ENCODE results near the gene GJB2.

GJB2 gene

GRCh38 chr13:20192836-20193161, at the start of gene GJB2:
TSS of gene GJB2 (minus strand) at chr13:20192938. CDS start at chr13:20189581, 3,357 bp downstream.
- Histone ChIP-seq H3K4me3 (ENCODE audit: low read length) (peak within 1 kb of the TSS; percentile 43), H3K9ac (ENCODE audit: low read length) (no peak within 1 kb of the TSS), H3K27me3 (ENCODE audit: control insufficient read depth, insufficient read depth, low read length) (peaks cover 14% of the 10 kb centered on the region), H3K27ac (ENCODE audit: low read depth, low read length) (no peak within 1 kb of the TSS), H3K4me1 (ENCODE audit: control insufficient read depth, insufficient read depth, low read length) (no peaks in the 10 kb centered on the region), H3K36me3 (ENCODE audit: control insufficient read depth, insufficient read depth, low read length) (no peaks in the 10 kb centered on the region)

- Histone ChIP-seq H3K27ac (ENCODE audit: low read depth, low read length) (no peak overlapping the region), H3K27me3 (ENCODE audit: control insufficient read depth, insufficient read depth, low read length) (no peaks in the 10 kb centered on the region), H3K4me1 (ENCODE audit: control insufficient read depth, insufficient read depth, low read length) (no peaks in the 10 kb centered on the region), H3K4me3 (ENCODE audit: low read length) (no peak overlapping the region), H3K9ac (ENCODE audit: low read length) (no peak overlapping the region), H3K36me3 (ENCODE audit: control insufficient read depth, insufficient read depth, low read length) (no peaks in the 10 kb centered on the region)
Observed at GRCh38 chr13:20241593-20241992, 48.9 kb upstream of the GJB2 start.

- Histone ChIP-seq H3K9ac (ENCODE audit: low read length) (no peak overlapping the region), H3K27ac (ENCODE audit: low read depth, low read length) (no peak overlapping the region), H3K4me1 (ENCODE audit: control insufficient read depth, insufficient read depth, low read length) (no peaks in the 10 kb centered on the region), H3K4me3 (ENCODE audit: low read length) (no peak overlapping the region), H3K36me3 (ENCODE audit: control insufficient read depth, insufficient read depth, low read length) (no peaks in the 10 kb centered on the region), H3K27me3 (ENCODE audit: control insufficient read depth, insufficient read depth, low read length) (no peaks in the 10 kb centered on the region)
Observed at GRCh38 chr13:20239748-20240147, 47.0 kb upstream of the GJB2 start.

- no peaks in the 10 kb centered on the region for H3K36me3 ChIP-seq (ENCODE audit: control insufficient read depth, insufficient read depth, low read length)
- H3K4me3 ChIP-seq (ENCODE audit: low read length): no peak overlapping the region
- H3K4me1 ChIP-seq (ENCODE audit: control insufficient read depth, insufficient read depth, low read length): no peaks in the 10 kb centered on the region
- H3K9ac ChIP-seq (ENCODE audit: low read length): no peak overlapping the region
- H3K27me3 ChIP-seq (ENCODE audit: control insufficient read depth, insufficient read depth, low read length): peaks cover 11% of the 10 kb centered on the region
- no peak overlapping the region for H3K27ac ChIP-seq (ENCODE audit: low read depth, low read length)
Observed at GRCh38 chr13:20232556-20233277, 40.0 kb upstream of the GJB2 start.

- Histone ChIP-seq H3K27ac (ENCODE audit: low read depth, low read length) (no peak within 1 kb of the TSS), H3K36me3 (ENCODE audit: control insufficient read depth, insufficient read depth, low read length) (no peaks in the 10 kb centered on the region), H3K27me3 (ENCODE audit: control insufficient read depth, insufficient read depth, low read length) (peaks cover 11% of the 10 kb centered on the region), H3K4me3 (ENCODE audit: low read length) (peak within 1 kb of the TSS; percentile 32), H3K4me1 (ENCODE audit: control insufficient read depth, insufficient read depth, low read length) (no peaks in the 10 kb centered on the region), H3K9ac (ENCODE audit: low read length) (no peak within 1 kb of the TSS)
Observed at GRCh38 chr13:20231839-20232555, 39.3 kb upstream of the GJB2 start, which contains the start of gene GJB6. TSS of gene GJB6 (minus strand) at chr13:20232319. CDS start at chr13:20223480, 8,839 bp downstream.

- Histone ChIP-seq H3K4me3 (ENCODE audit: low read length) (peak overlapping the region; percentile 32), H3K27me3 (ENCODE audit: control insufficient read depth, insufficient read depth, low read length) (peaks cover 11% of the 10 kb centered on the region), H3K4me1 (ENCODE audit: control insufficient read depth, insufficient read depth, low read length) (no peaks in the 10 kb centered on the region), H3K36me3 (ENCODE audit: control insufficient read depth, insufficient read depth, low read length) (no peaks in the 10 kb centered on the region), H3K27ac (ENCODE audit: low read depth, low read length) (no peak overlapping the region), H3K9ac (ENCODE audit: low read length) (no peak overlapping the region)
Observed at GRCh38 chr13:20230913-20231838, 38.4 kb upstream of the GJB2 start.

- Histone ChIP-seq H3K4me1 (ENCODE audit: control insufficient read depth, insufficient read depth, low read length) (no peaks in the 10 kb centered on the region), H3K9ac (ENCODE audit: low read length) (no peak overlapping the region), H3K4me3 (ENCODE audit: low read length) (no peak overlapping the region), H3K36me3 (ENCODE audit: control insufficient read depth, insufficient read depth, low read length) (no peaks in the 10 kb centered on the region), H3K27me3 (ENCODE audit: control insufficient read depth, insufficient read depth, low read length) (peaks cover 12% of the 10 kb centered on the region), H3K27ac (ENCODE audit: low read depth, low read length) (no peak overlapping the region)
Observed at GRCh38 chr13:20227730-20228129, 35.0 kb upstream of the GJB2 start.

GRCh38 chr13:20227288-20227687, 34.5 kb upstream of the GJB2 start:
- no peak overlapping the region for H3K9ac ChIP-seq (ENCODE audit: low read length)
- H3K4me3 ChIP-seq (ENCODE audit: low read length): no peak overlapping the region
- H3K36me3 ChIP-seq (ENCODE audit: control insufficient read depth, insufficient read depth, low read length): no peaks in the 10 kb centered on the region
- no peak overlapping the region for H3K27ac ChIP-seq (ENCODE audit: low read depth, low read length)
- peaks cover 8% of the 10 kb centered on the region for H3K27me3 ChIP-seq (ENCODE audit: control insufficient read depth, insufficient read depth, low read length)
- H3K4me1 ChIP-seq (ENCODE audit: control insufficient read depth, insufficient read depth, low read length): no peaks in the 10 kb centered on the region

- H3K4me1 ChIP-seq (ENCODE audit: control insufficient read depth, insufficient read depth, low read length): no peaks in the 10 kb centered on the region
- H3K9ac ChIP-seq (ENCODE audit: low read length): no peak overlapping the region
- H3K4me3 ChIP-seq (ENCODE audit: low read length): no peak overlapping the region
- no peak overlapping the region for H3K27ac ChIP-seq (ENCODE audit: low read depth, low read length)
- no peaks in the 10 kb centered on the region for H3K36me3 ChIP-seq (ENCODE audit: control insufficient read depth, insufficient read depth, low read length)
- peaks cover 5% of the 10 kb centered on the region for H3K27me3 ChIP-seq (ENCODE audit: control insufficient read depth, insufficient read depth, low read length)
Observed at GRCh38 chr13:20222553-20222952, 29.8 kb upstream of the GJB2 start.

GRCh38 chr13:20221772-20222171, 29.0 kb upstream of the GJB2 start:
- H3K4me3 ChIP-seq (ENCODE audit: low read length): no peak overlapping the region
- peaks cover 5% of the 10 kb centered on the region for H3K27me3 ChIP-seq (ENCODE audit: control insufficient read depth, insufficient read depth, low read length)
- H3K4me1 ChIP-seq (ENCODE audit: control insufficient read depth, insufficient read depth, low read length): no peaks in the 10 kb centered on the region
- H3K9ac ChIP-seq (ENCODE audit: low read length): no peak overlapping the region
- H3K27ac ChIP-seq (ENCODE audit: low read depth, low read length): no peak overlapping the region
- no peaks in the 10 kb centered on the region for H3K36me3 ChIP-seq (ENCODE audit: control insufficient read depth, insufficient read depth, low read length)

- Histone ChIP-seq H3K27me3 (ENCODE audit: control insufficient read depth, insufficient read depth, low read length) (peaks cover 2% of the 10 kb centered on the region), H3K9ac (ENCODE audit: low read length) (no peak overlapping the region)
Observed at GRCh38 chr13:20219577-20219976, 26.8 kb upstream of the GJB2 start.

GRCh38 chr13:20217168-20217567, 24.4 kb upstream of the GJB2 start:
- H3K9ac ChIP-seq (ENCODE audit: low read length): no peak overlapping the region
- H3K4me1 ChIP-seq (ENCODE audit: control insufficient read depth, insufficient read depth, low read length): no peaks in the 10 kb centered on the region
- H3K27me3 ChIP-seq (ENCODE audit: control insufficient read depth, insufficient read depth, low read length): peaks cover 2% of the 10 kb centered on the region
- H3K4me3 ChIP-seq (ENCODE audit: low read length): no peak overlapping the region
- H3K36me3 ChIP-seq (ENCODE audit: control insufficient read depth, insufficient read depth, low read length): no peaks in the 10 kb centered on the region
- H3K27ac ChIP-seq (ENCODE audit: low read depth, low read length): no peak overlapping the region

More at GRCh38 chr13:20219577-20219976, 26.8 kb upstream of the GJB2 start:
- H3K36me3 ChIP-seq (ENCODE audit: control insufficient read depth, insufficient read depth, low read length): no peaks in the 10 kb centered on the region
- H3K4me1 ChIP-seq (ENCODE audit: control insufficient read depth, insufficient read depth, low read length): no peaks in the 10 kb centered on the region
- H3K27ac ChIP-seq (ENCODE audit: low read depth, low read length): no peak overlapping the region
- no peak overlapping the region for H3K4me3 ChIP-seq (ENCODE audit: low read length)

Measured in rectal smooth muscle tissue (tissue), 1 donor.